G401.6 (cell line): ENCODE results near the gene RIC8B.

Experiments
- FAIRE-seq: peaks from 2 replicates; lab custom pipeline; 2012; peaks lifted over from hg19 to GRCh38; lab: Jason Lieb, UNC

RIC8B gene, protein sequence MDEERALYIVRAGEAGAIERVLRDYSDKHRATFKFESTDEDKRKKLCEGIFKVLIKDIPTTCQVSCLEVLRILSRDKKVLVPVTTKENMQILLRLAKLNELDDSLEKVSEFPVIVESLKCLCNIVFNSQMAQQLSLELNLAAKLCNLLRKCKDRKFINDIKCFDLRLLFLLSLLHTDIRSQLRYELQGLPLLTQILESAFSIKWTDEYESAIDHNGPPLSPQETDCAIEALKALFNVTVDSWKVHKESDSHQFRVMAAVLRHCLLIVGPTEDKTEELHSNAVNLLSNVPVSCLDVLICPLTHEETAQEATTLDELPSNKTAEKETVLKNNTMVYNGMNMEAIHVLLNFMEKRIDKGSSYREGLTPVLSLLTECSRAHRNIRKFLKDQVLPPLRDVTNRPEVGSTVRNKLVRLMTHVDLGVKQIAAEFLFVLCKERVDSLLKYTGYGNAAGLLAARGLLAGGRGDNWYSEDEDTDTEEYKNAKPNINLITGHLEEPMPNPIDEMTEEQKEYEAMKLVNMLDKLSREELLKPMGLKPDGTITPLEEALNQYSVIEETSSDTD

DNA sequence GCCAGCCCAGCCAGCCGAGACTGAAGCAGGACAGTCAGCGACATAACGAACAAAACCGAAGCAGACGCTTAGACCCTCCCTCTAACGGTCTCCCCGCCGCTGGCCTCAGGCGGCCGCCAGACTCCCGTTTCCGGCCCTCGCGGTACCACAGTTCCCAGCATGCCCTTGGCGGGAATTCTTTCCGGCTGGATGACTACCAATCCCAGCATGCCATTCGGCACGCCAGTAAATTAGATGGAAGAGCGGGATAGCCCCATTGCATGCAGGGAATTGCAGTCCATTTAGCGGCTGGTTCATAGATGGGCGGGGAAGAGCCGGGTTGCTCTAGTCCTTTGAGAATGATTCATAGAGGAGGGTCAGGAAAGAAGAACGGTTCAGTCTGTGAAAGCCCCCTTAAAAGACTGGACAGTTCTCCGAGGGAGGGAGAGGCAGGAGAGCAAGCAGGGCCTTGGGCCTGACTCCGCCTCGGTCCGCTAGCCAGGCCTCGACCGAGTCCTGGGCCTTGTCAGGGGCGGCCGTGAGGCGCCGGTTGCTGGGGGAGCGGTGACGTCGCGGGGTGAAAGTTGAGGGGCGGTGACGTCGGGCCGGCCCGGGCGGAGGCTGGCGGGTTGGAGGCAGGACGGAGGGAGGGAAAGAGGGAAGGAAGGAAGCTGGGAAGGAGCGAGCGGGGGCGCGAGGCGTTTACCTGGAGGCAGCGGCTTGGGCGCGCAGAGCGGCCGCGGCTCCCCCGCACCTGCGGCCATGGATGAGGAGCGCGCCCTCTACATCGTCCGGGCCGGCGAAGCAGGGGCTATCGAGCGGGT lies at the start of gene RIC8B:
TSS of gene RIC8B (plus strand) at position 678 of the 803 bp plus-strand sequence. CDS start at position 742, 64 bp downstream.
- peak; percentile 99 for FAIRE-seq

DNA sequence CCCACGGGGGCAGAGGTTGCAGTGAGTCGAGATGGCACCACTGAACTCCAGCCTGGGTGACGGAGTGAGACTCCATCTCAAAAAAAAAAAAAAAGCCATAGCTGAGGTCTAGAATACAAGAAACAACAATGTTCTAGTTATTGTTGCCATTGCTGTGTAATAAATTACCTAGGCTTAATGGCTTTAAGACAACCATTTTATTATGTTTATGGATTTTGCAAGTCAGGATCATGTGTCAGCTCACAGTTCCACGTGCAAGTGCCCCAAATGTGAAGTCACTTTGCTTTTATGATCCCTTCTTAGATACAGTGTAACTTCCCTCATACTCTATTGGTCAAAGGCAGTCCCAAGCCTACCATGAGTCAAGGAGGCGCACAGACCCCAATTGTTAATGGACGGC lies 49.5 kb upstream of the RIC8B start:
- no peak for FAIRE-seq

- peak; percentile 6 for FAIRE-seq
These were observed 47.8 kb upstream of the RIC8B start for GRCh38 chr12:106726603-106727202.

DNA sequence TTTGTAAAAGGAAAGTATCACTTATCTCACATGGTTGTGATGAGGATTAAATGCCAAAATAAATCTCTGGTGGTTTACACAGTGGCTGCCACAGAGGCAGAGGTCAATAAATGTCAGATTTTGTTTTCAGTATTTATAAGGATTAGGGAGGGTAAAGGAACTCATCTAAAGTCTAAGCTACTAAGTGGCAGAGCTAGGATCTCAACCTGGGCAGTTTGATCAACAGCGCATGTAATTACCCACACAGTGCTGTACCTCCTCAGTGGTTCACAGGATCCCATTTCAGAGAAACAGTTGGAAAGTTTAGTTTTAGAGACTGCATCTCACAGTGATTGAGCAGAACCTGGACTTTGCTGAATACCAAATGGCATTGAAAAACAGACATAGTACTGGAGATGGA lies 44.9 kb upstream of the RIC8B start:
- FAIRE-seq, result no peak

GRCh38 chr12:106732890-106733289 lies 41.6 kb upstream of the RIC8B start:
- no peak for FAIRE-seq

- FAIRE-seq, result no peak
These were observed 40.8 kb upstream of the RIC8B start for GRCh38 chr12:106733660-106734059.

- FAIRE-seq, result no peak
These were observed 38.2 kb upstream of the RIC8B start for GRCh38 chr12:106736051-106736957.

DNA sequence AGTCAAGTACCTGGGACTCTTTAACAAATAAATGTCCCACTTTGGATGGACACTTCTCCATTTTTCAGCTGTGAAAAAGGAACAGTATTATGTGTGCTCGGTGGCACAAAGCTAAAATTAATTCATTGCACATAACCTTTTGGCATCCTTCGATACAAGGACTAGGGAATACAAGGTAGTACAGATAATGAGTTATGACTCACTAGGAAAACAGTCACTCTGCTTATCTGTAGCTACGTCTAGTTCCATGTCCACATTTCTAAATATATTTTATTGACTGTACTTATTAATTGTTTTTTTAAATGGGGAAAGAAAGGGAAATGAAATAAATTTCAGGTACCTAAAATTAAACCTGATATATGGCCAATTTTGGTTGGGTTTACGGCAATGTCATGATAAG lies 35.2 kb upstream of the RIC8B start:
- no peak for FAIRE-seq

DNA sequence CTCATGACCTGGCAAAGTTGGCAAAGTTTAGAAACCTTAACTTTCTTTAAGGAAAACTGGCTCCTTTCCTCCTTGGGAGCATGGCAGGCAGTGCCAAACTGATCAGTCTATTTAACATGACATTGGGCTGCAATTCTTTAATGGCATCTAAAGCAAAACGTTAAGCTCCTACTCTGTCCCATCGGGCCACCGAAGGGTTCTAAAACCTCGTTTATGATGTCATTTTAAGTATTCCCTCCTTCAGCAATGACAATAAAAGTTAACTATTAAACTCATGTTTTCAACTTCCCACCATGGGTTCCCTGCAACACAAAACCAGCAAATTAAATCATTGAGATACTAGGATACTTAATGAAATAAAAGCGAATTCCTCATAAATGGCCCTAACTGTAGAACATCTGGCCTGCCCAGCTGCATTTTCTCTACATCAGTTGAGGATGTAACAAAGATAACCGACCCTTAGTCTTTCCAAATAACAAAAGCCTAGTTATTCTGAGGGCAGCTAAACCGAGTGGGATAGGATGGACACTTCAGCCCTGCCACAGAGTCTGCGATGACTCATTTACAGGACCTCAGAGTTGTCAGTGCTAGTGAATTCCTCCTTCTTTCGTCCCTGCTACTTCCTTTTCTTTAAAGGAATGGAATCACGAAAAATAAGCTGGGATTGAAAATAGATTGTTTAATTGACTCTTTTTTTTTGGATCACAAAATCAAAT lies 34.5 kb upstream of the RIC8B start:
- no peak for FAIRE-seq

DNA sequence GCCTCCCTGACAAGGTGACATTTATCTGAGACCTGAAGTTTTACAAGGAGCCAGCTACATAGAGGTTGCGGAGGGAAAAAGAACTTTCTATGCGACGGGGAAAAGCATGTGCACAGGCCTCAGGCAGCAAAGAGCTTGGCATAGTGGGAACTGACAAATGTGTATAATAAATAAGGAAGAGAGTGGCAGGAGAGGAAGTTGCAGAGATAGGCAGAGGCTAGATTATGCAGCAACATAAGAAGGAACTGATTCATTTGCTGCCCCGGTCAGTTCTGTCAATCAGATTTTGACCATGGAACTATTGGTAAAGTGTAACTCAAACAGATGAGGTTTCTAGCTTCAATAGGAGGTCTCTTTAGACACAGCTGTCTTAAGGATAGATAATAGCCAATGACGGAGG lies 33.7 kb upstream of the RIC8B start:
- no peak for FAIRE-seq

DNA sequence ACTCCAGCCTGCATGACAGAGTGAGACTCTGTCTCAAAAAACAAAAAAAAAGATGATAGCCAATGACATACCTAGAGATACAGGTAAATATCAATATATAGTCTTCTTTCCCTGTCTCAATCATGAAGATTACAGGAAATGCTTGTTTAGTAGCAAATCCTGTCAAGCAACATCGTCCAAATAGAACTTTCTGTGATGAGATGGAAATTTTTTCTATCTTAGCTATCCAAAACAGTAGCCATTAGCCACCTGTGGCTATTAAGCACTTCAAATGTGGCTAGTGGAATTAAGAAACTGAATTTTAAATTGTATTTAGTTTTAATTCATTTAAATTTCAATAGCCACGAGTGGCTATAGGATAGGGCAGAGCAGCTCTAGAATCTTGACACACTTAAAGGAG lies 33.2 kb upstream of the RIC8B start:
- FAIRE-seq, result no peak

DNA sequence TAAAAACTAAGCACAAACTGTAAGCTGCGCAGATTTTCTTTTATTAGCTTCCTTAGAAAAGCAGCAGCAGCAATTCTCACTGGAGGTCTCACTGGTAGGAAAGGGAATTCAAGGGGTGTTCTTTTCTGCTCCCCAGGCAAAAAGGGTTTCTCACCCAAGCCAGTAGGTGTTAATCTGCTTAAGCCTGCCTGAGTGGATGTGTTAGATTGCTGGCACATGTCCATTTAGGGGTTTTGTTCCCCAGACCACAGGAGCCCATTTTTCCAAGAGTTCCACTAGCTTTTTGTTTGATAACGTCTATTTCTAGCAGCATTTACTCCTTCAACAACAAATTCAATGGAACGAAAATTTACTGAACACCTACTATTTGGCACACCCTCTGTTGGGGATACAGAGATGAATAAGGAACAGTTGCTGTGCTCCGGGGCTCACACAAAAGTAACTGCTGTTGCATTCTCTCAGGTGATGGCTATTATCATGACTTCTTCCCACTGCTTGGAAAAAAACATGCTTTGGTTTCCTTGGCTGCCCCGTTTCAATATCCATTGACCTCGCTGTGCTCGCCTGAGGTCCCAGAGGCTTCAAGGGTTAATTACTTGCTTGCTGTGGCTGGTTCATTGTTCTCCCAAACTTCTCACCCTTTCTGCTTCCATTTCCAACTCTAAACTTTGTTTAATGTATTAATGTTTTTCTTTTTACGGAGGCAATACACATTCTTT lies 31.1 kb upstream of the RIC8B start:
- FAIRE-seq, result no peak

- no peak for FAIRE-seq
These were observed 29.9 kb upstream of the RIC8B start for GRCh38 chr12:106744600-106744999.

DNA sequence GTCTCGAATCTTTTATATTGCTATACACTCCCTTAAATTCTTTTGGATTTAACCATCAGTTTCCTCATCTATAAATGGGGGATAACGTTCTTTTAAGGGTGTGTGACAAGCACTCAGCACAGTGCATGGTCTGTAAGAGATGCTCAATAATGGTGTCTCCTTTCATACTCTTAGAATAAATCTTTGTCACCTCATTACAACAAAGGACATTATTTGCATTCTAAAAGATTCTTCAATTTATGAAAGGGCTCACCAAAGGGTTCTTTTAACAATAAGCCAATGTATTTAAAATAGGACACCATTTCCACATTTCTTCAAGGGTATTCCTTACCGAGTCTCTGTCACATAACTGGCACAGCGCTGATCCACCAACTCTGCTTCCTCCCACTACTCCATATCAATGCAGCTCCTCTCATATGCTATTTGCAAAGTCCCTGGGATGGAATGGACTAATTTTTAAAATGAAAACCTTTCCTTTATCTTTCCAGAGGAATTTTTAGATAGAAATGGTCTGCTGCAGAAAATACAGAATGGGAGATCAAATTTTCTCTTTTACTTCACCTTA lies 29.2 kb upstream of the RIC8B start:
- no peak for FAIRE-seq

GRCh38 chr12:106747973-106748436 lies 26.5 kb upstream of the RIC8B start:
- FAIRE-seq, result no peak

DNA sequence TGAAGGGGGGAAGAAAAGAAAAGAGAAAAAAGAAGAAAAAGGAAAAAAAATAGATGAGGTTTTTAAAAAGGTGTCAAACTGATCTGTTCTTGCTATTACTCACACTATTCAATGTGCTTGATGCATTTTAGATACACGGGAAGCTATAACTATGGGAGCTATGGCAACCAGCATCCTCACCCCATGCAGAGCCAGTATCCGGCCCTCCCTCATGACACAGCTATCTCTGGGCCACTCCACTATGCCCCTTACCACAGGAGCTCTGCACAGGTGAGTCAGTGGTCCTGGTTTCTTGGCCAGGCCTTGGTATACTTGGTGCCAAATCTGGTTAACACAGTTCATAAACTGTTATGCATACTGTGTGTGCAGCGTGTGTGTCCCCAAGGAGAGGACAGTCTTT lies 24.0 kb upstream of the RIC8B start:
- no peak for FAIRE-seq

DNA sequence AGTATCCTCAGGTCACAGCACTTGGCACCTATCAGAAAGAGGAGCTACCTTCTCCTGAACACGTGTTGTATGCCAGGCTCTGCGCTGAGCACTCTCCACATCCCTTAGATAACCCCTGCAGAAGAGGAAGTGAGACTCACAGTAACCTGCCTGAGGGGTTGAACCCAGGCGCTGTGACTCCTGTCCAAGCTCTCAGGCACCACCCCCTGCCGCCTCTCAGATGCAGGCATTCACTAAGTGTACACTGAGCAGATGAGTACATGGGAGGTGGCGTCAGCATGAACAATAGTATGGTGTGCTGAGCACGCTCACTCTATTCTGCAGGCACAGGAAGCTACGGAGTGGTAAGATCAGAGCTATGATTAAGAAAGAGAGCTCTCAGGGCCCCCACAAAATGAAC lies 21.0 kb upstream of the RIC8B start:
- FAIRE-seq, result no peak

GRCh38 chr12:106754331-106754730 lies 20.2 kb upstream of the RIC8B start:
- no peak for FAIRE-seq

DNA sequence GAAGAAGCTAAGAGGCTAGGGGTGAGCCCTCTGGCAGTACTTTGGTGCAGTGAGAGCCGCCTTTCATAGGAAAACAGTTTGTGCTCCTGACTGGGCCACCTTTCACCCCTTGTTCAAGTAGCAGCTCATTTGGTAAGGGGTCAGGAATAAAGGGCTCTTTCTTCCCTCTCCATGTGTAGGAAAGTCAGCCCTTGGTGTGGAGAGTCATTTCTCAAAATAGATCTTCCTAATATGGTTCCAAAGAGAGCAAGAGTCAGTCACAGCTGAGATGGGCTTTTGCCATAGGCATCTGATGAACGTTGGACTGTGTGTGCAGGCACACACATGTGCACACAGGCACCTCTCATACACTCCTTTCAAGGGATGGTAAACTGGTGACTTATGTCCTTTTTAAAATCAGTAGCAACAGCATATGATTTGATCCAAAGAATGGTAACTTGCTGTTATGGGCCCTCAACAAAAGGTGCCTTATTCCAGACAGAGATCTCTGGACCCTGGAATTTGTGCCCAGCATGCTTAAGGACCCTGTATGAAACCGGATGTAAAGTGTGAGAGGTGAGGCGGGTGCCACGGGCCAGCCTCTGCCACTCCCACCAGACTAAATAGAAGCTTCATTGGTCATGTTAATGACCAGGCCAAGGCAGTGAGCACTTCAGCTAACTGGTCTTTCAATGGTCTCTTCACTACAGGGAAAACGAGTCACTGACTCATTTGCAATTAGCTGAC lies 16.7 kb upstream of the RIC8B start:
- FAIRE-seq, result no peak
